ENCODE data around the gene SV2A. TPM values are rescaled to one million over a fixed set of nuclear protein-coding genes. Genes with fewer than 3 reads are reported as not detected.

The SV2A gene
- polyA plus RNA-seq, 1 experiment = 25.8 TPM

GRCh38 chr1:149927563-149928400, 10.1 kb upstream of the SV2A start, which contains the start of gene SF3B4:
Gene SF3B4 (minus strand): TSS chr1:149927803. CDS start chr1:149927759, 44 bp downstream.
- TF ChIP-seq, protein P1, sequence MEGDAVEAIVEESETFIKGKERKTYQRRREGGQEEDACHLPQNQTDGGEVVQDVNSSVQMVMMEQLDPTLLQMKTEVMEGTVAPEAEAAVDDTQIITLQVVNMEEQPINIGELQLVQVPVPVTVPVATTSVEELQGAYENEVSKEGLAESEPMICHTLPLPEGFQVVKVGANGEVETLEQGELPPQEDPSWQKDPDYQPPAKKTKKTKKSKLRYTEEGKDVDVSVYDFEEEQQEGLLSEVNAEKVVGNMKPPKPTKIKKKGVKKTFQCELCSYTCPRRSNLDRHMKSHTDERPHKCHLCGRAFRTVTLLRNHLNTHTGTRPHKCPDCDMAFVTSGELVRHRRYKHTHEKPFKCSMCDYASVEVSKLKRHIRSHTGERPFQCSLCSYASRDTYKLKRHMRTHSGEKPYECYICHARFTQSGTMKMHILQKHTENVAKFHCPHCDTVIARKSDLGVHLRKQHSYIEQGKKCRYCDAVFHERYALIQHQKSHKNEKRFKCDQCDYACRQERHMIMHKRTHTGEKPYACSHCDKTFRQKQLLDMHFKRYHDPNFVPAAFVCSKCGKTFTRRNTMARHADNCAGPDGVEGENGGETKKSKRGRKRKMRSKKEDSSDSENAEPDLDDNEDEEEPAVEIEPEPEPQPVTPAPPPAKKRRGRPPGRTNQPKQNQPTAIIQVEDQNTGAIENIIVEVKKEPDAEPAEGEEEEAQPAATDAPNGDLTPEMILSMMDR (IDR thresholded peaks at IDR 0.05; ENCODE audit: low read depth, low read length) = no peak
- peak within 1 kb of the TSS; percentile 91 for H3K4me3 ChIP-seq (ENCODE audit: low read depth, low read length)
- peak; percentile 68 for DNase-seq (ENCODE audit: low read depth, low spot score)
- POLR2A ChIA-PET = interaction anchor here (0.6 to 2.3 kb wide), 6 partner anchors 11 to 251 kb away, joined by 3 to 18 read pairs (median 4); a partner anchor contains a TSS
- CTCF ChIA-PET = no interaction called here
- peak within 1 kb of the TSS; percentile 81 for H3K27ac ChIP-seq (ENCODE audit: low read depth, low read length)
- H3K9me3 ChIP-seq (ENCODE audit: control insufficient read depth, insufficient read depth, low read length) = no peaks in the 10 kb centered on the region; the same call in 1 of the 2 replicates
- no peaks in the 10 kb centered on the region for H3K27me3 ChIP-seq (ENCODE audit: control insufficient read depth, insufficient read depth, low read length)

DNA sequence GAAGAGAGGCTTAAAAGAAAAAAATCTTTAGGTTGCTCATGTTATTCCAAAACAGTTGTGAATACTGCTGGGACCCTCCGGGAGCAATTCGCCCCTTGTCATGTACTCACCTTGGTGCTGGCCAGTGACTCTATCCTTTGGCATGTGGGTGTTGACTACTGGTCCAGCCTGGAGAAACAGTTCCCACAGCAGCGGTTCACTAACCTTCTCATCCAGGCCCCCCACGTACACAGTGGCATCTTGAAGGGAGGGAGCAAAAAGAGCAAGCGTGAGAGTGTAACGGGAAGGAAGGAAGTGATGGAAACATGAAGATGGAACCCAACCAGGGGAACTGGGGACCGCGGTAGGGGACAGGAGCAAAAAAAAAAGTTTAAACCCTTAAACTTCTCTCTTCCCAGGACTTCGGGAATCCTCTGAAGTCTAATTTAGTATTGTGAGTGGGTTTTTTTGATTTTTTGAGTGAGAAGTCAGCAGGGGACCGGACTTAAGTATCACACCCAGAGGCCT, 9.5 kb upstream of the SV2A start:
- peak overlapping the region; percentile 39 for H3K27ac ChIP-seq (ENCODE audit: low read depth, low read length)
- ChIA-PET POLR2A (no interaction called here), CTCF (no interaction called here)
- TF ChIP-seq, protein P1 (IDR thresholded peaks at IDR 0.05; ENCODE audit: low read depth, low read length) = no peak
- H3K27me3 ChIP-seq (ENCODE audit: control insufficient read depth, insufficient read depth, low read length) = no peaks in the 10 kb centered on the region
- peak overlapping the region; percentile 91 for H3K4me3 ChIP-seq (ENCODE audit: low read depth, low read length)
- no peaks in the 10 kb centered on the region; the same call in 1 of the 2 replicates for H3K9me3 ChIP-seq (ENCODE audit: control insufficient read depth, insufficient read depth, low read length)
- no peak for DNase-seq (ENCODE audit: low read depth, low spot score)

GRCh38 chr1:149926296-149926695, 8.7 kb upstream of the SV2A start:
- Histone ChIP-seq H3K4me3 (ENCODE audit: low read depth, low read length) (peak overlapping the region; percentile 91), H3K27ac (ENCODE audit: low read depth, low read length) (no peak overlapping the region), H3K27me3 (ENCODE audit: control insufficient read depth, insufficient read depth, low read length) (no peaks in the 10 kb centered on the region), H3K9me3 (ENCODE audit: control insufficient read depth, insufficient read depth, low read length) (no peaks in the 10 kb centered on the region; the same call in 1 of the 2 replicates)
- POLR2A ChIA-PET = no interaction called here
- CTCF ChIA-PET = no interaction called here
- DNase-seq (ENCODE audit: low read depth, low spot score) = no peak
- TF ChIP-seq, protein P1 (IDR thresholded peaks at IDR 0.05; ENCODE audit: low read depth, low read length) = no peak

DNA sequence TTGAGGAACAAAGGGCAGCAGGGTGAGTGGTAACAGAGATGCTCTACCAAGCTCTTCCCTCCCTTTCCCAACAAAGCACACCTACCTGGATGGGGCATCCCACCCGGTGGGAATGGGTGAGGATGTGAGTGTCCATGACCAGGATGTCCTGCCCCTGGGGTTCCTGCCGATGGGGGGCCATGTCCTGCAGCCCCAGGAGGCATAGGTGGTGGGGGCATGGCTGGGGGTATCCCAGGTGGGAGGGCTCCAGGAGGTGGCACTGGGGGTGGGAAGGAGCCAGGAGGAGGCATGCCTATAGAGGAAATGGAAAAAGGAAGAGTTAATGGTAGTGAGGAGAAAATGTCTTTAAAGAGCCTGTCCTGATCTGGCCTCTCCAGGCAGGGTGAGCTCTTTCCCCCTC, 8.1 kb upstream of the SV2A start:
- H3K27ac ChIP-seq (ENCODE audit: low read depth, low read length) = no peak overlapping the region
- TF ChIP-seq, protein P1 (IDR thresholded peaks at IDR 0.05; ENCODE audit: low read depth, low read length) = no peak
- H3K27me3 ChIP-seq (ENCODE audit: control insufficient read depth, insufficient read depth, low read length) = no peaks in the 10 kb centered on the region
- CTCF ChIA-PET = interaction anchor here (0.6 to 0.8 kb wide), 3 partner anchors 16 to 261 kb away, joined by 3 to 4 read pairs (median 3); a partner anchor contains a TSS
- no peaks in the 10 kb centered on the region; the same call in 1 of the 2 replicates for H3K9me3 ChIP-seq (ENCODE audit: control insufficient read depth, insufficient read depth, low read length)
- DNase-seq (ENCODE audit: low read depth, low spot score) = no peak
- no peak overlapping the region; the same call in 1 of the 2 replicates for H3K4me3 ChIP-seq (ENCODE audit: low read depth, low read length)
- POLR2A ChIA-PET = interaction anchor here (0.6 kb wide), 1 partner anchor 261 kb away, joined by 3 read pairs; no protein-coding TSS in a partner anchor
